ENCODE data around the gene RNF4.

RNF4 gene

DNA sequence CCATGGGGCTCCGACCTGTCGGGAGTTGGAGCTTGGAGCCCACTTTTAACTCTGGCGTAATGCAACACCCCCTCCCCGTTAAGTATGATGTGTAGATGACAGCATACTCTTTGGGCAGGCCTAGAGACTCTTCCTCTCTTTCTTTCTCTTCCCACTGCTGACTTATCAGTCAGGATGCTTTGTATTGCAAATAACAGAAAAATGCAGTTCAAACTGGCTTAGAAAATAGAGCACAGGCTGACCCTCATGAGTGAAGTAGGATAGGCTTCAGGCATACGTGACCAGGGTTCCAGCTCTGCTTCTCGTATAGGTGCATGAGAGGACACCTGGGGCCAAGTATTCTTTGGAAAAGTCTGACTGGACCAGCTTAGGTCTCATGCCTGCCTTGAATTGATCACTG is 23.3 kb upstream of the RNF4 start:
- Histone ChIP-seq H3K27me3 (ENCODE audit: insufficient read depth, insufficient read length) (peaks cover 13% of the 10 kb centered on the region), H3K4me3 (ENCODE audit: insufficient read length, low read depth) (no peak overlapping the region), H3K9me3 (ENCODE audit: insufficient read depth, low read length) (no peaks in the 10 kb centered on the region), H3K9ac (ENCODE audit: insufficient read length, low read depth) (no peak overlapping the region), H3K4me1 (ENCODE audit: insufficient read depth, insufficient read length) (peaks cover 10% of the 10 kb centered on the region), H3K36me3 (ENCODE audit: insufficient read depth, insufficient read length, low read length) (no peaks in the 10 kb centered on the region)
- TF ChIP-seq ZNF274 (IDR thresholded peaks at IDR 0.05; ENCODE audit: low read depth, low read length) (no peak), YY1 (IDR thresholded peaks at IDR 0.05; ENCODE audit: insufficient read depth, insufficient read length) (no peak), SUZ12 (IDR thresholded peaks at IDR 0.05; ENCODE audit: extremely low read depth, insufficient read depth, insufficient read length) (no peak)
- no peak for DNase-seq (ENCODE audit: low read depth, low spot score)

DNA sequence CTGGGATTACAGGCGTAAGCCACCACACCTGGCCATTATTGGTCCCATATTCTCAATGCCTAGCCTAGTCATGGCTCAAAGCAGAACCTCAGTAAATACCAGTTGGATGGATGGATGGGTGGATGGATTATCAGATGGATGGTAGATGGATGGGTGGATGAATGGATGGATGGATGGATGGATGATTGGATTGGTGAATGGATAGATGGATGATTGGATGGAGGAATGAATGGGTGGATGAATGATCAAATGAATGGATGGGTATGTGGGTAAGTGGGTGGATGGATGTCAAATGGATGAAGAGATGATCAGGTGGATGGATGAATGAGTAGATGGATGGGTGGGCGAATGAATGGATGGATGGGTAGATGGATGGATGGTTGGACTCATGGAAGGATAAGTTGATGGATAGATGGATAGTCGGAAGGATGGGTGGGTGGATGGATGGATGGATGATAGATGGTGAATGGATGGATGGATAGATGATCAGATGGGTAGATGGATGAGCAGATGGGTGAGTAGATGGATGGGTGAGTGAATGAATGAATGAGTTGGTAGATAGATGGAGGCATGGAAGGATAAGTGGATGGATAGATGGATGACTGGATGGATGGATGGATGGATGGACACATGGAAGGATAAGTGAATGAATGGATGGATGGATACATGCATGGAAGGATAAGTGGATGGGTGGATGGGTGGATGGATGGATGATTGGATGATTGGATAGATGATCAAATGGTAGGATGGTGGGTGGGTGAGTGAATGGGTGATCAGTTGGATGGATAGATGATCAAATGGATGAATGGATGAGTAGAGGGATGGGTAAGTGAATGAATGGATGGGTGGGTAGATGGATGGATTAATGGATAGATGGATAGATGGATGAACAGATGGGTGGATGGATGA is 22.0 kb upstream of the RNF4 start:
- TF ChIP-seq ZNF274 (IDR thresholded peaks at IDR 0.05; ENCODE audit: low read depth, low read length) (no peak), YY1 (IDR thresholded peaks at IDR 0.05; ENCODE audit: insufficient read depth, insufficient read length) (no peak), SUZ12 (IDR thresholded peaks at IDR 0.05; ENCODE audit: extremely low read depth, insufficient read depth, insufficient read length) (no peak)
- Histone ChIP-seq H3K9ac (ENCODE audit: insufficient read length, low read depth) (no peak overlapping the region), H3K27me3 (ENCODE audit: insufficient read depth, insufficient read length) (peaks cover 13% of the 10 kb centered on the region), H3K36me3 (ENCODE audit: insufficient read depth, insufficient read length, low read length) (no peaks in the 10 kb centered on the region), H3K9me3 (ENCODE audit: insufficient read depth, low read length) (no peaks in the 10 kb centered on the region), H3K4me3 (ENCODE audit: insufficient read length, low read depth) (no peak overlapping the region), H3K4me1 (ENCODE audit: insufficient read depth, insufficient read length) (peaks cover 3% of the 10 kb centered on the region)
- no peak for DNase-seq (ENCODE audit: low read depth, low spot score)

DNA sequence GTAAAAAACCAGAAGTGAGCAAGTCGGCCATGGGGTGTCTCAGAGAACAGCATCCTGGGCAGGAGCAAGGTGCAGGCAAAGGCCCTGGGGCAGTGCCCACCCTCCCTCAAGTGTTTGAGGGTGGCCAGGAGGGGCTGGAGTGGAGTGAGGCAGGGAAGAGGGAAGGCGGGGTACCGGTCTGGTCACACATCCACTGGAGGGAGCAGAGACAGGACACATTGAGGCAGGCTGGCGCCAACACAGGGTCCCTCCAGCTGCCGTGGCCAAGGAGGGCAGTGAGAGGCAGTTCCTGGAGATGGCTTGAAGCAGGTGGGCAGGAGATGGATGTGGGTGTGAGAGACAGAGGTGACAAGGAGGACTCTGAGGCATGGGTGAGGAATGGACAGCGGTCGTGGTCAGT is 20.3 kb upstream of the RNF4 start:
- H3K36me3 ChIP-seq (ENCODE audit: insufficient read depth, insufficient read length, low read length) = no peaks in the 10 kb centered on the region
- no peak overlapping the region for H3K9ac ChIP-seq (ENCODE audit: insufficient read length, low read depth)
- H3K4me3 ChIP-seq (ENCODE audit: insufficient read length, low read depth) = no peak overlapping the region
- H3K4me1 ChIP-seq (ENCODE audit: insufficient read depth, insufficient read length) = no peaks in the 10 kb centered on the region
- DNase-seq (ENCODE audit: low read depth, low spot score) = no peak
- TF ChIP-seq SUZ12 (IDR thresholded peaks at IDR 0.05; ENCODE audit: extremely low read depth, insufficient read depth, insufficient read length) (no peak), ZNF274 (IDR thresholded peaks at IDR 0.05; ENCODE audit: low read depth, low read length) (no peak), YY1 (IDR thresholded peaks at IDR 0.05; ENCODE audit: insufficient read depth, insufficient read length) (no peak)
- no peaks in the 10 kb centered on the region for H3K9me3 ChIP-seq (ENCODE audit: insufficient read depth, low read length)
- peaks cover 13% of the 10 kb centered on the region for H3K27me3 ChIP-seq (ENCODE audit: insufficient read depth, insufficient read length)

DNA sequence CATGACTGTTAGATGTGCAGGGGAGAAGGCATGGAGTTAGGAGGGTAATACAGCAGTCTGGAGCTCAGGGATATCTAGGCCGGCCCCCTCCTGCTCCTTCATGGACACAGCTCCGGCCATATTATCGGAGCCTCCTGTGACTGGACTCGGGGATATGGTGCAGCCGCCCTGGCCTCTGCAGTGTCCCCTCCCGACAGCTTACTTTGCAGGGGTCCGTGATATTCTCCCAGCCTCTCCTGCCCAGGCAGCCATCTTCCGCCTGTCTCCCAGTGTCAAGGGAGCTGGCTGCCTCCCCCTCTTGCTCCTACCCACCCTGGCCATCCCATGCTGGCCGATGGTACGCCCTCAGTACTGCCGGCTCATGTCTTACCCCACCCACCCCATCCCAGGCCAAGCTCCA is 19.9 kb upstream of the RNF4 start:
- no peaks in the 10 kb centered on the region for H3K36me3 ChIP-seq (ENCODE audit: insufficient read depth, insufficient read length, low read length)
- no peak overlapping the region for H3K4me3 ChIP-seq (ENCODE audit: insufficient read length, low read depth)
- no peaks in the 10 kb centered on the region for H3K9me3 ChIP-seq (ENCODE audit: insufficient read depth, low read length)
- no peaks in the 10 kb centered on the region for H3K4me1 ChIP-seq (ENCODE audit: insufficient read depth, insufficient read length)
- DNase-seq (ENCODE audit: low read depth, low spot score) = no peak
- H3K27me3 ChIP-seq (ENCODE audit: insufficient read depth, insufficient read length) = peaks cover 13% of the 10 kb centered on the region
- TF ChIP-seq YY1 (IDR thresholded peaks at IDR 0.05; ENCODE audit: insufficient read depth, insufficient read length) (no peak), SUZ12 (IDR thresholded peaks at IDR 0.05; ENCODE audit: extremely low read depth, insufficient read depth, insufficient read length) (no peak), ZNF274 (IDR thresholded peaks at IDR 0.05; ENCODE audit: low read depth, low read length) (no peak)
- H3K9ac ChIP-seq (ENCODE audit: insufficient read length, low read depth) = no peak overlapping the region

DNA sequence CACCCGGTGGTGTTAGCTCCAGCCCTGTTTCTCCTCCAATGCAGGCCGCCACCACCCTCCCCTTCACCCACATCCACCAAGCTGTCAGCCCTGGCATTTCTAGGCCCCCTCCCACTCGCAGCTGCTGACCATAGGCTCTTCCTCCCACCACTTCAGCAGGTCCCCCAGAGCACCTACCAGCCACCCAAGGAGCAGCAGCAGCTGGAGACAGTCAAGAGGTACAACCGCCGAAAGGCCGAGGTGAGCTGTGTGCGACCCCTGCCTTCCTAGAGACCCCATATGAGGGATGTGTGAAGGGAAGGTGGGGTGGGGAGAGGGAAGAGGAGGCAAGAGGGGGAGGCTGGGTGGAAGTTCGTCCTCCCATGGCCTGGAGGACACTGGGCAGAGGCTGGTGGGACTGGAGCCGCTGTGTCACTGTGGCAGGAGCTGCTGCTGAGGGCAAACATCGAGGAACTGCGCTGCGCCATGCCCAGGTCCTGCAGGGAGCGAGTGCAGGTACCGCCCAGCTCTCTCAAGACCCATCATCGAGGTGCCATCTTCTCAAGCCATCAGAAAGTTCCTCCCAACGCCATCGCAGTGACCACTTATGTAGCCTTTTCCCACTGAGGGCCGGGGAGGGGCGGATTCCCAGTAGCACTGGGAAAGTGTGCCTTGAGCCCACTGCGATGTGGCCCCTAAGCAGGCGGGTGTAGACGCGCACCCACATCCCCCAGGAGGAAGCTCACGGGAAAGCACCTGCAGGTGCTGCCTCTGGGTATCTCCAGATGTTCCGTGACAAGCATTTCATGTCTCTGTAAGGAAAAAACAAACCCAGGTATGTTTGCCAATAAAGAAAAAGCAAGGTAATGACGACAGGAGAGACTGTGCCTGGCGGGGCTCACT is 19.2 kb upstream of the RNF4 start:
- no peaks in the 10 kb centered on the region for H3K4me1 ChIP-seq (ENCODE audit: insufficient read depth, insufficient read length)
- H3K9ac ChIP-seq (ENCODE audit: insufficient read length, low read depth) = no peak overlapping the region
- no peaks in the 10 kb centered on the region for H3K36me3 ChIP-seq (ENCODE audit: insufficient read depth, insufficient read length, low read length)
- TF ChIP-seq YY1 (IDR thresholded peaks at IDR 0.05; ENCODE audit: insufficient read depth, insufficient read length) (no peak), SUZ12 (IDR thresholded peaks at IDR 0.05; ENCODE audit: extremely low read depth, insufficient read depth, insufficient read length) (no peak), ZNF274 (IDR thresholded peaks at IDR 0.05; ENCODE audit: low read depth, low read length) (no peak)
- no peak for DNase-seq (ENCODE audit: low read depth, low spot score)
- peaks cover 13% of the 10 kb centered on the region for H3K27me3 ChIP-seq (ENCODE audit: insufficient read depth, insufficient read length)
- no peak overlapping the region for H3K4me3 ChIP-seq (ENCODE audit: insufficient read length, low read depth)
- no peaks in the 10 kb centered on the region for H3K9me3 ChIP-seq (ENCODE audit: insufficient read depth, low read length)

DNA sequence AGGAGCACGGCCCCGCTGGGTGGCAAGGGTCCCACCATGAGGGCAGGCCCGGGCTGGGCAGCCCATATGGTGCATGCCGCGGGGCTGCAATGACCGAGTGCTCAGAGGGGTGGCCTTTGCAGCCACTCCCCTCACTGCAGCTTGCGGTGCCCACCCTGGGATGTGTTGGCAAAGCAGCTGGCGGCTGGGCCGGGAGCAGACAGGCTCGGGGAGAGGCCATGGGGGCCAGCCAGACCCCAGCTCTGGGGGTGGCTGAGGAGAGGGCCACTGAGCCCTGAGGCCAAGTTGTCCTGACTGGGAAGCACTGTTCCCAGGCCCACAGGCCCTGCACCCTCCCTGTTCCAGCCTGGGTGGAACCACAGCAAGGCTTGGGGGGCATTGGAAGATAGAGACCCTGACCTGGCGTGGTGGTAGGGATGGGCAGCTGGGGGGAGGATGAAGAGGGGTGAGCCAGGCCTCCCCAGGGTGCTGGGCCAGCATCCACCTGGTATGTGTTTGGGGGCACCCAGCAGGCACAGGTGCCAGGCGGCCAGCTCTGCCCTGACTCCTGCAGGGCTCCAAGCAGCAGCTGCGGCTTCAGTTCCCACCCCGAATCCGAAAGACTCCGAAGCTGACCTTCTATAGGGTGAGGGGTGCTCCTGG is 18.4 kb upstream of the RNF4 start:
- no peaks in the 10 kb centered on the region for H3K36me3 ChIP-seq (ENCODE audit: insufficient read depth, insufficient read length, low read length)
- no peak for DNase-seq (ENCODE audit: low read depth, low spot score)
- H3K4me1 ChIP-seq (ENCODE audit: insufficient read depth, insufficient read length) = no peaks in the 10 kb centered on the region
- H3K4me3 ChIP-seq (ENCODE audit: insufficient read length, low read depth) = no peak overlapping the region
- H3K27me3 ChIP-seq (ENCODE audit: insufficient read depth, insufficient read length) = peaks cover 13% of the 10 kb centered on the region
- H3K9ac ChIP-seq (ENCODE audit: insufficient read length, low read depth) = no peak overlapping the region
- TF ChIP-seq ZNF274 (IDR thresholded peaks at IDR 0.05; ENCODE audit: low read depth, low read length) = no peak
- TF ChIP-seq YY1 (IDR thresholded peaks at IDR 0.05; ENCODE audit: insufficient read depth, insufficient read length) = no peak
- TF ChIP-seq SUZ12 (IDR thresholded peaks at IDR 0.05; ENCODE audit: extremely low read depth, insufficient read depth, insufficient read length) = no peak
- H3K9me3 ChIP-seq (ENCODE audit: insufficient read depth, low read length) = no peaks in the 10 kb centered on the region
